ENCODE measurements around the gene EDEM2.
"Not testable (repeated sequence)": the region's sequence is repeated elsewhere in the genome, so short reads cannot be mapped to it uniquely, and the experiment has no call there.

EDEM2 gene

GRCh38 chr20:35085477-35086225 is 61.5 kb downstream of the EDEM2 start:
- DNase-seq, result peak; percentile 42

- no peak for DNase-seq
These were observed 62.1 kb downstream of the EDEM2 start for GRCh38 chr20:35084998-35085397.

- DNase-seq, result not testable (repeated sequence)
These were observed 66.8 kb downstream of the EDEM2 start for GRCh38 chr20:35080348-35080642.

GRCh38 chr20:35079472-35080347 is 67.4 kb downstream of the EDEM2 start:
- DNase-seq, result no peak

GRCh38 chr20:35077872-35078271 is 69.3 kb downstream of the EDEM2 start:
- no peak for DNase-seq

GRCh38 chr20:35077341-35077740 is 69.8 kb downstream of the EDEM2 start:
- DNase-seq, result no peak

- DNase-seq, result not testable (repeated sequence)
These were observed 75.5 kb downstream of the EDEM2 start for GRCh38 chr20:35071436-35072153.

- no peak for DNase-seq
These were observed 80.9 kb downstream of the EDEM2 start for GRCh38 chr20:35066194-35066593.
